Measurements from ENCODE around the gene LRMDA. TPM values are rescaled to one million over a fixed set of nuclear protein-coding genes. Genes with fewer than 3 reads are reported as not detected.

Gene LRMDA
- total RNA-seq, 2 donors from 2014 or later, result 14.4 to 18.0 TPM

GRCh38 chr10:75941223-75941801 lies 509.9 kb downstream of the LRMDA start:
- intact Hi-C loops (cut with DNase I), result no loop called here
- DNase-seq (ENCODE audit: low spot score), result no peak

- intact Hi-C loops (cut with DNase I), result no loop called here
These were observed 512.6 kb downstream of the LRMDA start for GRCh38 chr10:75944061-75944460.

GRCh38 chr10:75948583-75948982 lies 517.2 kb downstream of the LRMDA start:
- intact Hi-C loops (cut with DNase I), result no loop called here
- no peak for DNase-seq (ENCODE audit: low spot score)

More at GRCh38 chr10:75944061-75944460, 512.6 kb downstream of the LRMDA start:
- DNase-seq (ENCODE audit: low spot score), result no peak

- intact Hi-C loops (cut with DNase I), result no loop called here
- DNase-seq (ENCODE audit: low spot score), result no peak
These were observed 518.9 kb downstream of the LRMDA start for GRCh38 chr10:75950307-75950706.

GRCh38 chr10:75950997-75951589 lies 519.7 kb downstream of the LRMDA start:
- DNase-seq (ENCODE audit: low spot score), result no peak
- intact Hi-C loops (cut with DNase I), result no loop called here

DNA sequence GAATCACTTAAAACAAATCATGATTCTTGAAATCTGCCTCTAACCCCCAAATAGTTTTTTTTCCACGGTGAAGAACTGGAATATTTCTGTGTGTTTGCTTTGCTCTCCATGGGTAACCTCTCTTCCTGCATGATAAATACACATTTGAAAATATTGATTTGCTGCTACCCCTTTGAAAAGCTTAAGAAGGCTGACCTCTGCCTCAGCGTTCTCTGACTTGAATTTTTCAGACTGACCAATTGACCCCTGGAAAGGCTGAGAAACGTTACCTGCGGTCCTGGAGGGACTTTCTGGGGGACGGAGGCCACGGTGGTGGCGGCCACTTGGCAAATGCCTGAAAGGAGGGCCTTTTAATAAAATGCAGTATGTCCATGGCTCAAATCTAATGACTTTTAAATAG lies 520.2 kb downstream of the LRMDA start:
- DNase-seq (ENCODE audit: low spot score), result no peak
- intact Hi-C loops (cut with DNase I), result no loop called here

DNA sequence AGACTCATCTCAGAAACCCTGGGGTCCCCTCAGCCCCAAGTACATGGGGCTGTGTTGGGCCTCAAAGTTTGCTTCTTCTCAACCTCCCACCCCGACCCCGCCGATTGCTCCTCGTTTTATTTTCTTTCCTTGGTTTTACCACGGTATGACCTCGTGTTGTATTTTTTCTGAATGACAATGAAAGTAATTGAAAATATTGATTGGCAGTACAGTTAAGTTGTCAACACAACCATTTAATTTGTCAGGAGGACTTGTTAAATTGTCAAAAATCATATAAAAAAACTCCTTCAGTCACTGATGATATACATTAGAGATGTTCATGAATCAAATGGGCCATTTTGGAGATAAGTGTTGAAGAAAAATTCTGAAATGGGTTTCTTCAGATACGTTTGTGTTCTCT lies 520.7 kb downstream of the LRMDA start:
- intact Hi-C loops (cut with DNase I), result no loop called here
- no peak for DNase-seq (ENCODE audit: low spot score)

DNA sequence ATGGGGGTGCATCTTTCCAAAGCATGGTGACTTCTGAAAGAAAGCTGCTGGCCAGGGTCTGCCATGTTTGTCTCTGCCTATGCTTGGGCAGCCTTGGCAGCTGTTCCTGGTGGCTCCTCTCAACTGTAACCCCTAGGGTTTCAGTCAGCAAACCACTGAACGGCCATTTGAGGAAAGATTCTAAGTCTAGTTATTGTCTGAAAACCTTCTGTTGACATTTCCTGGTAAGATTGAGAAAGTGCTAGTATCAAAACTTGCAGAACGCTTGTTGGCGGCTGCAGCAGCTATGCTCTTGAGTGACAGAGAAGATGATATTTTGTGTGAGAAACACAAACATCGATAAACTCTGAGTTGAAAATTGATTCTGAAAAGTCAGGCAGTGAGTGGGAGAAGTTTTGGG lies 523.1 kb downstream of the LRMDA start:
- DNase-seq (ENCODE audit: low spot score), result no peak
- intact Hi-C loops (cut with DNase I), result no loop called here

DNA sequence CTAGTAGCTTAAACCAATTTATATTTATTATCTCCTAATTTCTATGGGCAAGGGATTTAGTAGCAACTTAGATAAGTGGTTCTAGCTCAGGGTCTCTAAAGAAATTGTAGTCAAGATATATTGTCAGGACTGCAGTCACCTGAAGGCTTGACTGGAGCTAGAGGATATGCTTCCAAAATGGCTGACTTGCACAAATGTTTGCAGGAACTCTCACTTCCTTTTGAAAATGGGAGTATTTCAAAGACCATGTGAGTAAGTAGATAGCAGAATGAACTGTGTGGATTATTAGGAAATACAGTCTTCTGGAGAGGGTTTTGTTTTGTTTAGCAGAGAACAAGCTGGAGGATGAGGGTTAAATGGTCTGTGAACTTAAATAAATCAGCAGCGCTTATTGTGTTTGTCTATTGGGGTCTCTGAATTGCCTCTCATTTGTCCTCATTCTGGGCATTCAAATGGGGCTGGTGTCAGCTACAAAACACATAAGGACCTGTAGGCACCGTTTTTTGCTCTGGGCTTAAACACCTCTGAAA lies 524.6 kb downstream of the LRMDA start:
- no peak for DNase-seq (ENCODE audit: low spot score)
- intact Hi-C loops (cut with DNase I), result no loop called here

DNA sequence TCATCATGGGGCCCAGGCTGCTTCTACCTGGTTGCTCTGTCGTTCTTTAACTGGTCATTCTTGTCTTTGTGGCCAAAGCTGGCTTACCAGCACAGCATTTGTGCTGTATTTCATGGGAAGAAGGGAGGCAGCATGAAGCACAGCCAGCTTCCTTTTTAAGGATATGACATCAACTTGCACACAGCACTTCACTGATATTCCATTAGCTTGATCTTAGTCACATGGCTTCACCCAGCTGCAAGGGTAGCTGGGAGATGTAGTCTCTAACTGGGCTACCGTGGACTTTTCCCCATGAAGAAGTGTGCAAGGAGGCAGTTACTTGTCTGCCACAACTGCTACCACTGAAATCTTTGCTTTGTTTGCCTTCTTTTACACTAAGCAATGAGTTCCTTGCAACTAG lies 525.2 kb downstream of the LRMDA start:
- intact Hi-C loops (cut with DNase I), result no loop called here
- DNase-seq (ENCODE audit: low spot score), result no peak

DNA sequence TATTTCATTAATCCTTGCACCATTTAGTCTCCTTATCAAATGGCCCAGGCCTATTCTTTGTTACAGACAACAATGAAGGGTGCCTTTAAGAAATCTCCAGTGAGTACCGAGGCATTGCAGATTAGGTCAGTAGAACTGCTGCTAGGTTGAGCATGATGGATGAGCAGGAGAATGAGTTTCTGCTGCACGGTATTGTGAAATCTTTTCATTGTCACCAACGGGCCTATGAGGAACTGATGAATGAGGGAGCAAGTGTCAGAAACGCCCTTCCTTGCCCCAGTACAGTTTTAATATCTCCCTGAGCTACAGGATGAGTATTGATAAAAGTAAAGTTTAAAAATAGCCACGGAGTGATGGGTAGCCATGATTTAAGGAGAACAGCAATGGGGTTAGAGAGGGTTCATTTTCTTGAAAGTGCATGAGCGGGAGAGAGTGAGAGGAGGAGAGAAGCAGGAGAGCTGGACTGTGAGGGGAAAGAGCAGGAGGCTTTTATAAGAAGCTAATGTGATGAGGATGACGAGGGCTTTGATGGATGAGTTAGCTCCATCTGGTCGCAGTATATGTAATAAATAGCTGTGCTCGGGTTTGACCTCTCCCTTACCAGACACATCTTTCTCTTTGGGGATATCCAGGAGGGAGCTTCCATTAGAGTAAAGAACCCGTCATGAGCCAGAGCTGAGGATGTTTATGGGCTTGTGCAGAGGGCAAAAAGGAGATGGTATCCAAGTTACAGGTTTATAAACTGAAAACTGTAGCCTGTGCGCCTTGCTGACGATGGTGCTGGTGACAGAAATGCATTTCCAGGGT lies 526.1 kb downstream of the LRMDA start:
- intact Hi-C loops (cut with DNase I), result no loop called here
- DNase-seq (ENCODE audit: low spot score), result no peak

DNA sequence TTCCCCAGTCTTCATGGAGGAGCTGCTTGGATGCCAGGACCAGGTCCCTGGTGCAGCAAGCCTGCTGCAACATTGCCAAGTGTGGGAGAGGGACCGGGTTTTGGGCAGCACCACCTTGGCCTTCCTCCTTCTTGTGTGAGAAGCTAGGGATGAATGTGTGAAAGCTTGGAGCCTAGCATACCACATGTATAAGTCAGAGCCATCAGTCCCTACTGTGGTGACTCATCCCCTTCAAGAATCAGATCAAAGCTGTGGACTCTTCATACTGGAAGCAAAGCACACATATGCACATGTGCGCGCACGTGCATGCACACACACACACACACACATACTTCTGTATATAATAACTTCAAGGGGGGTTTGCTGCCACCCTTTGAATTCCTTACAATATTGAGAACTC lies 527.8 kb downstream of the LRMDA start:
- intact Hi-C loops (cut with DNase I), result no loop called here
- DNase-seq (ENCODE audit: low spot score), result no peak

DNA sequence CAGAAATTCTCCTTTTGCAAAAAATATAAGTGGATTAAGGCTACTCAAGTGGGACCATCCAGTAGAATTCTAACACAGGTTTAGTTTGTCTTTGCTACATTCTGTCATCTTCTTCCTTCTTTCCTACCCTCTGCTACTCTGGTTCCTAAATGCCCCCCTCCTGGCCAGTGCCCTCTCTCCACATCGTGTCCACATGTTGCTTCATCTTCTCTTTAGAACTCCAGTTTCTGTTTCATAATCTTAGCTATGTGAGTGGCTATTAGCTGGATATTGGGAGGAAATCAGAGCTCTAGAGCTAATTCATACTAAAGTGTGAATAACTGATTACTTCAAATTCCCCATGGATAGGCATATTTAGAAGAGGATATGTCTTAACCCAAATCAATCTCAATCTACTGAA lies 528.5 kb downstream of the LRMDA start:
- DNase-seq (ENCODE audit: low spot score), result no peak
- intact Hi-C loops (cut with DNase I), result no loop called here

DNA sequence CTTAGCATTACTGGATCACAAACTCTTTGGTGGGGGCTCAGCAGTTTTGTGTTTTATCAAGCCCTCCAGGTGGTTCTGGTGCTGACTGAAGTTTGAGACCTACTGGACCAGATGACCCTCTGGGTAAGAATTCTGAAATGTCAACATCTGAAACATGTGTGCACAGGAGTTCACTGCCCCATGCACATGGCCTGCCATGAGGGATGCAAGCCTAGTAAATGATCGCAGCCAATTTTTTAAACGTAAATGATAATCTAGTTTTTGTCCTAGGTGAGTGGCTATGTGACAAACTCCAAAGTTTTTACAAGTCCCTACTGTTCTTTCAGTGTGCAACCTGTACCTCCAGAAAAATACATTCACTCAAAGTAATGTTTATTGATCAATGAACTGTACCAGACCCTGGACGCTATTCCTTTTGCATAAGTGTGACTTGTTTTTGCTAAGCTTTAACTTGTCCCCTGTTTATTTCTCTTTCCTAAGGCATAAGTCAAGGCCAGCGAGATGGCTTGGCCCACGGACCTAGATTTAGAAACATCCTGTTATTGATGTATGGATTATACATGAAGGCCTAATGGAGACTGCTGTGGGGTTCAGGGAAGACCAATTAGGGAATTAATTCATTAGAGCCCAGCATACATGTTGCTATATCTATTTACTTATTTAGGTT lies 531.1 kb downstream of the LRMDA start:
- intact Hi-C loops (cut with DNase I), result no loop called here
- no peak for DNase-seq (ENCODE audit: low spot score)

DNA sequence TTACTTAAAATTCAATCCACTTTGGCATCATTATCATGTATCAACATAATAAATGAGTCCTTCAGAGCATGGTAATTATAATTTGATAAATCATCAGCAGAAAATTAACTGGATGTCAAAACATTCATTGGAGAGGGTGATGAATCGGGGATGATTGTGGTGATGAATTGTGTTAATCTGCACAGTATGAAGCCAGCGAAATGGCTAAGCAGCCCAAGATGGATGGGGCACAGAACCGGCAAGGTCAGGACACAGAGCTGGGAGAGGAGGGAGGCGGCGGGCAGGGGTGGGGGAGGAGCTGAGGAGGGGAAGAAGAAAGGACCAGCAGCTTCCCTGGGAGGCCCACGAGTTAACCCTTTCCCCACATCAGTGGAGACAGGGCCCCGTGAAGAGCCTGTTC lies 536.1 kb downstream of the LRMDA start:
- DNase-seq (ENCODE audit: low spot score), result no peak
- intact Hi-C loops (cut with DNase I), result no loop called here

- intact Hi-C loops (cut with DNase I), result no loop called here
- DNase-seq (ENCODE audit: low spot score), result no peak
These were observed 537.6 kb downstream of the LRMDA start for GRCh38 chr10:75969031-75969430.

DNA sequence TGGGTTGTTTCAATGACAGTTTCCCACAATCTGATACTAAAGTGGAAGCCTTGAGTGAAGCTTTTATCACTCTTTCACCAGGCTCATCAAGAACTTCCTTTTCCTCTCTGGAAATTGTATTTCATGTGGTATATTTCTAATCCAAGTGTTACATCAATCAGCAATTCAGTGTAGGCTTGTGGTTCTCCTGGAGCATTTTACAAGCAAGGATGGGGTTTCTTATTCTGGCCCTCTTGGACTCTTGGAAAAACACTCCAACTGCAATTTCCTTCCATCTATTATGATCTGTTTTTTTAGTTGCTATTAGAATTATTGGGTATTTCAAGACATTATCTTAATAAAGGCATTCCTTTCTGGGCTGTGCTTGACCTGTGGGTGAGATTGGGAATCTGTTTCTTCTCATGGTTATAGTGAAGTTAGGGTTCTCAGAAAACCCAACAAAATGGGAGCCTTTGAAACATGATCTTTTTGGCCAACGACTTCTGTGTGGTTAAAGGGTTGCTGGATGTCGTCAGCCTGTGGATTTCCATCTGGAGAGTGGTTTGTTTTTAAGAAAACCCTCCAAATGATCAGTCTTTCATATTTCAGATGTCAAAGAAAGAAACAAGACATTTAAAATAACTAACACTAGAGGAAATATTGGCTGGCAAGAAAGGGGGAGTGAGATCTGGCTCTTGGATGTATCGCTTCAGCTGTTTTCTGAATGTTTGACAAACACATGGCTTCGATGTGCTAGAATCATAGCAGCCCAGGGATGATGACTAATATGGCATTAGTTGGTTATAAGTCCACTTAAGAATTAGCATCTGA lies 540.2 kb downstream of the LRMDA start:
- no peak for DNase-seq (ENCODE audit: low spot score)
- intact Hi-C loops (cut with DNase I), result no loop called here

DNA sequence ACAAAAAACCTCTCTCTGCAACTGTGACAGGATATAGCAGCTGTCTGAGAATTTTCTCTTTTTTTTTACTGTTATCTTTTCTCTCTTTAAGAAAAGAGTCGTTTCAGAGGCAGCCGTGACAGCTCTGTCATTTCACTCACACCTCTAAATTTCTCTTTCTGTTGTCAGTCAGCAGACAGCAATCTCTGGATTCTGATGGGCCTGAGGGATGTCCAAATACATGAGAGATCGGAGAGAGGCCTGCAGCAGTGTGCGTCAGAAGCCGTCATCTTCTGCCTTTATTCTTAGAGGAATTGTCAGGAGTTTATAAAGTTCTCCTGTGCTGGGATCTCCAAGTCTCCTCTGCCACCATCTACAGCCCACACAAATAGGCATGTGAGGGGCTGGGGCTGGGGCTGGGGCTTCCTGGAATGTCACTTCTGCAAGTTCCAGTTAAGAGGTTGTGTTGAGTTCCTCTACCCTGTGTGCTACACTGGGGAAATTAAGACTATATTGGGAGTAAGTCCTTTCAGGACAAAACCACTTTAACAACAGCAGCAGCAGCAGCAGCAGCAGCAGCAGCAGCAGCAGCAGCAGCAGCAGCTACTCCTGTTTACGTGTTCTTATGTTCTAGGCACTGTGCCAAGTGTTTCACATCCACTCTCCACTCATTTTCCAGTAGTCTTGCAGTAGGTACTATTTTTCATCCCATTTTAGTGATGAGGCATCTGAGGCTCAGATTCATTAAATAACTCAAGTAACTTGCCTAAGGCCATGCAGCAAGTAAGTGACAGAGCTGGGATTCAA lies 541.3 kb downstream of the LRMDA start:
- DNase-seq (ENCODE audit: low spot score), result no peak
- intact Hi-C loops (cut with DNase I), result no loop called here

DNA sequence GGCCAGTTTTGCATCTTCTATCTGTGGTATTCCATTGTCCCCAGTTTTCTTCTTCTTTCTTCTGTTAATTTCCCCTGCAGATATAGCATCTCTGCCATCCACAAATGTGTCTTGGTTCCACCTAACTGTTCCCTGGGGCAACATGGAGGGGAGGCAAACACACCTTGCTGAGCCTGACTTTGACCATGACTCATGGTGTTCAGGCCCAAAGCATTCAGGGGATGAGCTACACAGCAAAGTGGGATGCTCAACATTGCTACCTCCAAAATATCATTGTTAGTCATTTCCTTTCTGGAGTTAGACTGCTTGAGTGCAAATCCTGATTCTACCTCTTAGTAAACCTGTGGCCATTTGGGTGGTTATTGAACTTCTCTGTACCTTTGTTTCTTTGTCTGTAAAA lies 542.7 kb downstream of the LRMDA start:
- no peak for DNase-seq (ENCODE audit: low spot score)
- intact Hi-C loops (cut with DNase I), result no loop called here

Measured in posterior vena cava (tissue), 2 donors.